Activated B cell treated with CpG ODN at 0.5 μM for 24 hours (primary cell): ENCODE data around the gene CNN3. TPM values are rescaled to one million over a fixed set of nuclear protein-coding genes. Genes with fewer than 3 reads are reported as not detected.

Experiments used
- ATAC-seq: fragments of 200-7000 bp; cut with Tn5 transposase; one replicate; pipeline ENCODE4 v1.10.0; 2021; ENCODE audit warnings: low read depth, mild to moderate bottlenecking, moderate library complexity
- CTCF ChIA-PET: fragments of 350-600 bp; sonication (Branson Sonifier 250); formaldehyde crosslinking; loops from one replicate; lab custom pipeline; 2021; ENCODE audit warnings: antibody characterized with exemption; lab: Charles Lee
- POLR2A ChIA-PET: fragments of 350-600 bp; sonication (Branson Sonifier 250); formaldehyde crosslinking; loops from one replicate; lab custom pipeline; 2021; ENCODE audit warnings: antibody characterized with exemption; lab: Charles Lee
- DNase-seq: peaks from one replicate; pipeline ENCODE4 v3.0.0; 2022
- H3K27ac Mint-ChIP-seq: one replicate; pipeline ENCODE4 v1.8.0; 2020; ENCODE audit warnings: mixed read lengths
- H3K27me3 Mint-ChIP-seq: one replicate; pipeline ENCODE4 v1.8.0; 2021; ENCODE audit warnings: mixed read lengths
- H3K36me3 Mint-ChIP-seq: one replicate; pipeline ENCODE4 v1.8.0; 2021; ENCODE audit warnings: low read depth, mixed read lengths
- H3K4me1 Mint-ChIP-seq: one replicate; pipeline ENCODE4 v1.8.0; 2021; ENCODE audit warnings: mixed read lengths
- H3K4me3 Mint-ChIP-seq: one replicate; pipeline ENCODE4 v1.8.0; 2020; ENCODE audit warnings: mild to moderate bottlenecking, mixed read lengths
- H3K9me3 Mint-ChIP-seq: one replicate; pipeline ENCODE4 v1.8.0; 2020; ENCODE audit warnings: mixed read lengths
- CTCF ChIP-seq: fragments of 200-600 bp; IDR thresholded peaks from one replicate; pipeline ENCODE4 v1.8.0; 2022; ENCODE audit warnings: antibody characterized with exemption, mild to moderate bottlenecking
- intact Hi-C: fragments of 100-400 bp; cut with micrococcal nuclease; formaldehyde crosslinking; loops from one replicate; pipeline ENCODE4 v1.15.1; 2024
- total RNA-seq: library from RNA; stranded (reverse); gene quantifications from 2 replicates; pipeline ENCODE4 v1.2.3, GENCODE V29; 2022

The CNN3 gene
- total RNA-seq, 1 donor from 2014 or later = 6.2 TPM

GRCh38 chr1:94865360-94865759 lies 61.5 kb downstream of the CNN3 start:
- H3K27ac Mint-ChIP-seq = no peak overlapping the region
- no peaks in the 10 kb centered on the region for H3K36me3 Mint-ChIP-seq
- H3K4me3 Mint-ChIP-seq = no peak overlapping the region
- TF ChIP-seq CTCF = no peak
- intact Hi-C loops = no loop called here
- H3K9me3 Mint-ChIP-seq = no peaks in the 10 kb centered on the region
- H3K4me1 Mint-ChIP-seq = no peaks in the 10 kb centered on the region
- no peak for DNase-seq
- H3K27me3 Mint-ChIP-seq = peaks cover 7% of the 10 kb centered on the region
- ATAC-seq = no peak
- CTCF ChIA-PET = interaction anchor here (1.4 kb wide), 1 partner anchor 11 kb away, joined by 6 read pairs; no protein-coding TSS in a partner anchor
- POLR2A ChIA-PET = no interaction called here

- peaks cover 7% of the 10 kb centered on the region for H3K27me3 Mint-ChIP-seq
- H3K4me1 Mint-ChIP-seq = no peaks in the 10 kb centered on the region
- H3K27ac Mint-ChIP-seq = no peak overlapping the region
- H3K36me3 Mint-ChIP-seq = no peaks in the 10 kb centered on the region
- no peak for TF ChIP-seq CTCF
- CTCF ChIA-PET = interaction anchor here (1.4 kb wide), 1 partner anchor 11 kb away, joined by 6 read pairs; no protein-coding TSS in a partner anchor
- DNase-seq = no peak
- no peak for ATAC-seq
- H3K9me3 Mint-ChIP-seq = no peaks in the 10 kb centered on the region
- POLR2A ChIA-PET = no interaction called here
- intact Hi-C loops = no loop called here
- H3K4me3 Mint-ChIP-seq = no peak overlapping the region
These were observed 62.1 kb downstream of the CNN3 start for GRCh38 chr1:94864821-94865220.

- Mint-ChIP-seq H3K4me3 (no peak overlapping the region), H3K36me3 (no peaks in the 10 kb centered on the region), H3K27me3 (peaks cover 10% of the 10 kb centered on the region), H3K27ac (no peak overlapping the region), H3K9me3 (no peaks in the 10 kb centered on the region), H3K4me1 (no peaks in the 10 kb centered on the region)
- intact Hi-C loops = no loop called here
- POLR2A ChIA-PET = no interaction called here
- no peak for DNase-seq
- no peak for ATAC-seq
- TF ChIP-seq CTCF = no peak
- CTCF ChIA-PET = interaction anchor here (0.6 to 1.6 kb wide), 2 partner anchors 177 to 192 kb away, joined by 3 to 4 read pairs; no protein-coding TSS in a partner anchor
These were observed 63.0 kb downstream of the CNN3 start for GRCh38 chr1:94863919-94864318.

GRCh38 chr1:94863297-94863911 lies 63.5 kb downstream of the CNN3 start:
- intact Hi-C loops = no loop called here
- no peak overlapping the region for H3K27ac Mint-ChIP-seq
- ATAC-seq (no peak), DNase-seq (no peak)
- ChIA-PET CTCF (interaction anchor here (1.0 to 1.6 kb wide), 2 partner anchors 9 to 178 kb away, joined by 4 to 5 read pairs; no protein-coding TSS in a partner anchor), POLR2A (no interaction called here)
- peaks cover 11% of the 10 kb centered on the region for H3K27me3 Mint-ChIP-seq
- no peaks in the 10 kb centered on the region for H3K36me3 Mint-ChIP-seq
- no peaks in the 10 kb centered on the region for H3K9me3 Mint-ChIP-seq
- H3K4me1 Mint-ChIP-seq = no peaks in the 10 kb centered on the region
- TF ChIP-seq CTCF = no peak
- H3K4me3 Mint-ChIP-seq = no peak overlapping the region

- Mint-ChIP-seq H3K27ac (no peak overlapping the region), H3K27me3 (peaks cover 11% of the 10 kb centered on the region), H3K4me1 (no peaks in the 10 kb centered on the region), H3K4me3 (no peak overlapping the region), H3K9me3 (no peaks in the 10 kb centered on the region), H3K36me3 (no peaks in the 10 kb centered on the region)
- ChIA-PET POLR2A (no interaction called here), CTCF (interaction anchor here (1.0 to 1.6 kb wide), 2 partner anchors 8 to 178 kb away, joined by 4 to 5 read pairs; no protein-coding TSS in a partner anchor)
- ATAC-seq (no peak), DNase-seq (no peak)
- intact Hi-C loops = no loop called here
- no peak for TF ChIP-seq CTCF
These were observed 64.2 kb downstream of the CNN3 start for GRCh38 chr1:94862718-94863117.
